A549 treated with RU486 at 1 μM for 4 hours (cell line): ENCODE measurements around the gene POLR1F. TPM values are rescaled to one million over a fixed set of nuclear protein-coding genes. Genes with fewer than 3 reads are reported as not detected.

Experiments used
- total RNA-seq: library from RNA; stranded (reverse); fragments of 200-300 nt; extraction: Qiagen RNA extraction; gene quantifications from 5 replicates; pipeline ENCODE4 v1.2.3, GENCODE V29; 2022; ENCODE audit warnings: low read depth

The POLR1F gene
- total RNA-seq, result 11.7 to 16.8 TPM (median 16.5 TPM) in 5 replicates

GRCh38 chr7:19708397-19709248 lies at the start of gene POLR1F:
TSS of gene POLR1F (minus strand) at chr7:19709037. CDS start at chr7:19709016, 21 bp downstream.

Other genes starting within 250 kb of the POLR1F start
- not detected in 5 replicates for gene TMEM196, start 64.6 kb upstream of the POLR1F start, total RNA-seq